ENCODE results near the gene CABCOCO1.
"Not testable (repeated sequence)": the region's sequence is repeated elsewhere in the genome, so short reads cannot be mapped to it uniquely, and the experiment has no call there.

- TF ChIP-seq CTCF (IDR thresholded peaks at IDR 0.05); RCOR1 (IDR thresholded peaks at IDR 0.05; ENCODE audit: low read length); SIN3A (IDR thresholded peaks at IDR 0.05; ENCODE audit: borderline replicate concordance, low read depth, low read length); EP300 (IDR thresholded peaks at IDR 0.05; ENCODE audit: borderline replicate concordance in 1 of 2, low read depth in 1 of 2, low read length in 1 of 2); POLR2AphosphoS5 (IDR thresholded peaks at IDR 0.05; ENCODE audit: low read depth, low read length); JUND (IDR thresholded peaks at IDR 0.05); RAD21 (IDR thresholded peaks at IDR 0.05; ENCODE audit: low read length); NRF1 (IDR thresholded peaks at IDR 0.05; ENCODE audit: low read depth, low read length): not testable (repeated sequence)
Measured at GRCh38 chr10:61737455-61737854, 74.7 kb downstream of the CABCOCO1 start.
